GM21515 (cell line): ENCODE data around the gene OR13J1.

ENCODE experiments used
- ATAC-seq: cut with Tn5 transposase; IDR thresholded peaks from one replicate; pipeline ENCODE4 v1.9.1; 2021; ENCODE audit not compliant: unreplicated experiment

Gene OR13J1

GRCh38 chr9:35835216-35835632 is 35.0 kb downstream of the OR13J1 start:
- ATAC-seq = no peak

- no peak for ATAC-seq
These were observed 35.7 kb downstream of the OR13J1 start for GRCh38 chr9:35834260-35835215.

- ATAC-seq = no peak
These were observed 37.4 kb downstream of the OR13J1 start for GRCh38 chr9:35832814-35833213.

- no peak for ATAC-seq
These were observed 39.2 kb downstream of the OR13J1 start for GRCh38 chr9:35831040-35831439.

GRCh38 chr9:35829764-35830096 is 40.5 kb downstream of the OR13J1 start:
- no peak for ATAC-seq

GRCh38 chr9:35829084-35829763 is 41.0 kb downstream of the OR13J1 start, which contains the start of gene TMEM8B:
Gene TMEM8B, plus strand, starts transcription at chr9:35829228. Its CDS starts 220 bp downstream, at chr9:35829448.
- ATAC-seq = peak; percentile 75

GRCh38 chr9:35828716-35829083 is 41.5 kb downstream of the OR13J1 start, which contains the start of gene FAM221B:
Gene FAM221B, minus strand, starts transcription at chr9:35828732. Its CDS starts 2,571 bp downstream, at chr9:35826161.
- ATAC-seq = peak; percentile 5

GRCh38 chr9:35827486-35827885 is 42.7 kb downstream of the OR13J1 start:
- ATAC-seq = no peak

- no peak for ATAC-seq
These were observed 44.0 kb downstream of the OR13J1 start for GRCh38 chr9:35826071-35826701.

GRCh38 chr9:35822926-35823325 is 47.3 kb downstream of the OR13J1 start:
- ATAC-seq = no peak

- ATAC-seq = no peak
These were observed 50.1 kb downstream of the OR13J1 start for GRCh38 chr9:35820076-35820475.
